Neural progenitor cell (in vitro differentiated cells): ENCODE data around the gene CNPY1. TPM values are rescaled to one million over a fixed set of nuclear protein-coding genes. Genes with fewer than 3 reads are reported as not detected.

Experiments
- DNase-seq: peaks from one replicate; pipeline ENCODE4 v3.0.0-alpha.2; 2016; ENCODE audit warnings: low spot score
- H2AFZ ChIP-seq: fragments of 200-600 bp; sonication (generic); replicated peaks from 2 replicates; pipeline ENCODE4 v1.6.1; 2016; ENCODE audit warnings: antibody characterized with exemption
- H3F3A ChIP-seq: fragments of 200-600 bp; sonication (generic); 2 replicates; pipeline ENCODE4 v1.6.1; 2016; ENCODE audit warnings: antibody characterized with exemption, low read depth
- H3K27ac ChIP-seq: fragments of 200-600 bp; sonication (generic); 2 replicates; pipeline ENCODE4 v1.5.1; 2016; ENCODE audit warnings: mild to moderate bottlenecking
- H3K27me3 ChIP-seq: fragments of 200-600 bp; sonication (generic); 2 replicates; pipeline ENCODE4 v1.6.1; 2016; ENCODE audit warnings: mild to moderate bottlenecking, moderate library complexity
- H3K36me3 ChIP-seq: fragments of 200-600 bp; sonication (generic); 2 replicates; pipeline ENCODE4 v1.5.1; 2016
- H3K4me1 ChIP-seq: fragments of 200-600 bp; sonication (generic); 2 replicates; pipeline ENCODE4 v1.6.1; 2016; ENCODE audit warnings: mixed run types
- H3K4me2 ChIP-seq: fragments of 200-600 bp; sonication (generic); 2 replicates; pipeline ENCODE4 v1.6.1; 2016
- H3K4me3 ChIP-seq: fragments of 200-600 bp; sonication (generic); 2 replicates; pipeline ENCODE4 v1.5.1; 2016
- H3K79me2 ChIP-seq: fragments of 200-600 bp; sonication (generic); 2 replicates; pipeline ENCODE4 v1.6.1; 2016; ENCODE audit warnings: low read depth
- H3K9ac ChIP-seq: fragments of 200-600 bp; sonication (generic); 2 replicates; pipeline ENCODE4 v1.6.1; 2016
- H3K9me3 ChIP-seq: fragments of 200-600 bp; sonication (generic); 2 replicates; pipeline ENCODE4 v1.5.1; 2016; ENCODE audit warnings: low read depth
- H4K20me1 ChIP-seq: fragments of 200-600 bp; sonication (generic); 2 replicates; pipeline ENCODE4 v1.6.1; 2016; ENCODE audit warnings: low read depth
- H3K27ac Mint-ChIP-seq: 3 replicates; pipeline ENCODE4 v1.8.0; 2021; ENCODE audit warnings: mixed read lengths
- H3K27me3 Mint-ChIP-seq: 2 replicates; pipeline ENCODE4 v1.8.0; 2022; ENCODE audit warnings: low read depth, mild to moderate bottlenecking, inconsistent platforms, moderate library complexity, mixed read lengths; ENCODE audit not compliant: insufficient read depth
- H3K36me3 Mint-ChIP-seq: 3 replicates; pipeline ENCODE4 v1.8.0; 2021; ENCODE audit warnings: mixed read lengths
- H3K4me1 Mint-ChIP-seq: 3 replicates; pipeline ENCODE4 v1.8.0; 2021; ENCODE audit warnings: mixed read lengths
- H3K4me3 Mint-ChIP-seq: 3 replicates; pipeline ENCODE4 v1.8.0; 2021; ENCODE audit warnings: mild to moderate bottlenecking, moderate library complexity, mixed read lengths
- H3K9me3 Mint-ChIP-seq: 3 replicates; pipeline ENCODE4 v1.8.0; 2020; ENCODE audit warnings: mixed read lengths
- EZH2 ChIP-seq: fragments of 200-600 bp; sonication (generic); IDR thresholded peaks from 2 replicates; pipeline ENCODE4 v1.6.1; 2017; ENCODE audit warnings: antibody characterized with exemption, mild to moderate bottlenecking, moderate library complexity
- EZH2phosphoT487 ChIP-seq: fragments of 200-600 bp; sonication (generic); IDR thresholded peaks from 2 replicates; pipeline ENCODE4 v1.6.1; 2017; ENCODE audit warnings: antibody characterized with exemption
- total RNA-seq: library from RNA; depleted of rRNA; stranded (reverse); fragments of >200 nt; gene quantifications from 2 replicates; pipeline ENCODE4 v1.2.3, GENCODE V29; 2015; ENCODE audit warnings: low replicate concordance
- TF ChIP-seq, protein P1 (sequence below): fragments of 200-600 bp; sonication (generic); IDR thresholded peaks from 2 replicates; pipeline ENCODE4 v1.5.1; 2017; ENCODE audit warnings: antibody characterized with exemption, mild to moderate bottlenecking

The CNPY1 gene
- total RNA-seq, 1 donor from 2014 or later = not detected

DNA sequence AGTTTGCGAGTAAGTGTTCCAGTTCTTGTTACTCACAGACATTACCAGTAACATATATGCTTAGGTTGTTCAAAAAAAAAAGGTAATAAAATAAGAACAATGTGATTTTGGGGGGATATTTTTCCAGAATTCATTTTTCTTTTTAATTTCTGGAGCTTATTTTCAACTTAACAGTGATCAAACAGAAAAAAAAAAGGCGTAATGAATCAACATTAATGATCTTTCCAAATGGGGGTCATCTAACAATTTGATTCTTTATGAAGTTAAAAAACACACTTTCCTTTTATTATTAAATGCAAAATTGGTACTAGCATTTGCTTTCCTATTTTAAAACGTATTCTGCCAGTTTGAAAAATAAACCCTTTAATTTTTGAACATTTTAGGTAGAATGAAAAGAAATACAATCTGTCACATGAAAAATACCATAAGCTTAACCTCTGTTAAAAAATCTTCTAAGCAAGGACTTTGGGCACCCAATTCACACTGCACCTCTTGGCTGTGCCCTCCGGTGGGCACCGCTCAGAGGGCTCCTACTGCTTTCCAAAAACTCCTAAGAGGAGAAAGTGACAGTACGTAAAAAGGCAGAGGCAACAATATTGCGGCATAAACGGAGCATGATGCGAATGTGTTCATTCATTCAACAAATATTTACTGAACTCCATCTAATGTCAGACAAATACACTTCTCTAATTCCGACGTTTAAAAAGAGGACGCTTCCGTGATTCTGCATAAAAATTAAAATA, 32.6 kb downstream of the CNPY1 start:
- no peak overlapping the region for H2AFZ ChIP-seq
- no peak overlapping the region for H3K4me2 ChIP-seq
- H3K9me3 Mint-ChIP-seq = peaks cover 8% of the 10 kb centered on the region
- H3K4me1 Mint-ChIP-seq = peaks cover 53% of the 10 kb centered on the region
- TF ChIP-seq EZH2phosphoT487 (no peak), EZH2 (no peak)
- TF ChIP-seq, protein P1, sequence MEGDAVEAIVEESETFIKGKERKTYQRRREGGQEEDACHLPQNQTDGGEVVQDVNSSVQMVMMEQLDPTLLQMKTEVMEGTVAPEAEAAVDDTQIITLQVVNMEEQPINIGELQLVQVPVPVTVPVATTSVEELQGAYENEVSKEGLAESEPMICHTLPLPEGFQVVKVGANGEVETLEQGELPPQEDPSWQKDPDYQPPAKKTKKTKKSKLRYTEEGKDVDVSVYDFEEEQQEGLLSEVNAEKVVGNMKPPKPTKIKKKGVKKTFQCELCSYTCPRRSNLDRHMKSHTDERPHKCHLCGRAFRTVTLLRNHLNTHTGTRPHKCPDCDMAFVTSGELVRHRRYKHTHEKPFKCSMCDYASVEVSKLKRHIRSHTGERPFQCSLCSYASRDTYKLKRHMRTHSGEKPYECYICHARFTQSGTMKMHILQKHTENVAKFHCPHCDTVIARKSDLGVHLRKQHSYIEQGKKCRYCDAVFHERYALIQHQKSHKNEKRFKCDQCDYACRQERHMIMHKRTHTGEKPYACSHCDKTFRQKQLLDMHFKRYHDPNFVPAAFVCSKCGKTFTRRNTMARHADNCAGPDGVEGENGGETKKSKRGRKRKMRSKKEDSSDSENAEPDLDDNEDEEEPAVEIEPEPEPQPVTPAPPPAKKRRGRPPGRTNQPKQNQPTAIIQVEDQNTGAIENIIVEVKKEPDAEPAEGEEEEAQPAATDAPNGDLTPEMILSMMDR = no peak
- H3K27me3 ChIP-seq = peaks cover 100% of the 10 kb centered on the region
- H3K36me3 Mint-ChIP-seq = peaks cover 21% of the 10 kb centered on the region
- peaks cover 53% of the 10 kb centered on the region for H4K20me1 ChIP-seq
- H3F3A ChIP-seq = peaks cover 21% of the 10 kb centered on the region
- H3K4me3 ChIP-seq = no peak overlapping the region
- DNase-seq = no peak
- H3K4me1 ChIP-seq = no peaks in the 10 kb centered on the region
- no peak overlapping the region for H3K4me3 Mint-ChIP-seq
- H3K27me3 Mint-ChIP-seq = peaks cover 49% of the 10 kb centered on the region
- no peaks in the 10 kb centered on the region for H3K79me2 ChIP-seq
- no peaks in the 10 kb centered on the region for H3K9me3 ChIP-seq
- no peaks in the 10 kb centered on the region for H3K36me3 ChIP-seq
- H3K9ac ChIP-seq = no peak overlapping the region
- H3K27ac ChIP-seq = no peak overlapping the region
- no peak overlapping the region for H3K27ac Mint-ChIP-seq

- H3K9me3 ChIP-seq = no peaks in the 10 kb centered on the region
- H3K27me3 ChIP-seq = peaks cover 100% of the 10 kb centered on the region
- H3K4me1 ChIP-seq = no peaks in the 10 kb centered on the region
- Mint-ChIP-seq H3K27ac (peak overlapping the region; percentile 89), H3K4me1 (peaks cover 60% of the 10 kb centered on the region), H3K4me3 (peak overlapping the region; percentile 88), H3K9me3 (peaks cover 3% of the 10 kb centered on the region), H3K36me3 (peaks cover 14% of the 10 kb centered on the region), H3K27me3 (peaks cover 47% of the 10 kb centered on the region)
- H3K4me3 ChIP-seq = no peak overlapping the region
- H3K27ac ChIP-seq = no peak overlapping the region
- H2AFZ ChIP-seq = no peak overlapping the region
- TF ChIP-seq EZH2phosphoT487 = peak; percentile 10
- TF ChIP-seq, protein P1 = no peak
- H4K20me1 ChIP-seq = peaks cover 66% of the 10 kb centered on the region
- no peak overlapping the region for H3K4me2 ChIP-seq
- H3K36me3 ChIP-seq = no peaks in the 10 kb centered on the region
- H3K79me2 ChIP-seq = no peaks in the 10 kb centered on the region
- no peak overlapping the region for H3K9ac ChIP-seq
- DNase-seq = no peak
- H3F3A ChIP-seq = peaks cover 29% of the 10 kb centered on the region
Observed at GRCh38 chr7:155512246-155512887, 34.0 kb downstream of the CNPY1 start.

GRCh38 chr7:155511702-155511996, 34.7 kb downstream of the CNPY1 start:
- no peak for DNase-seq
- peak overlapping the region; percentile 89 for H3K27ac Mint-ChIP-seq
- peak; percentile 21 for TF ChIP-seq EZH2
- TF ChIP-seq EZH2phosphoT487 = peak; percentile 56
- TF ChIP-seq, protein P1 = no peak
- H3K9me3 ChIP-seq = no peaks in the 10 kb centered on the region
- H4K20me1 ChIP-seq = peaks cover 73% of the 10 kb centered on the region
- H3K4me2 ChIP-seq = no peak overlapping the region
- peaks cover 30% of the 10 kb centered on the region for H3F3A ChIP-seq
- no peak overlapping the region for H2AFZ ChIP-seq
- no peaks in the 10 kb centered on the region for H3K79me2 ChIP-seq
- H3K4me1 ChIP-seq = no peaks in the 10 kb centered on the region
- no peaks in the 10 kb centered on the region for H3K9me3 Mint-ChIP-seq
- no peak overlapping the region for H3K4me3 ChIP-seq
- H3K27me3 Mint-ChIP-seq = peaks cover 49% of the 10 kb centered on the region
- H3K27ac ChIP-seq = no peak overlapping the region
- peak overlapping the region; percentile 88 for H3K4me3 Mint-ChIP-seq
- H3K27me3 ChIP-seq = peaks cover 100% of the 10 kb centered on the region
- peaks cover 14% of the 10 kb centered on the region for H3K36me3 Mint-ChIP-seq
- H3K36me3 ChIP-seq = no peaks in the 10 kb centered on the region
- H3K4me1 Mint-ChIP-seq = peaks cover 65% of the 10 kb centered on the region
- no peak overlapping the region for H3K9ac ChIP-seq
